ENCODE results near the gene GJC1.

DNA sequence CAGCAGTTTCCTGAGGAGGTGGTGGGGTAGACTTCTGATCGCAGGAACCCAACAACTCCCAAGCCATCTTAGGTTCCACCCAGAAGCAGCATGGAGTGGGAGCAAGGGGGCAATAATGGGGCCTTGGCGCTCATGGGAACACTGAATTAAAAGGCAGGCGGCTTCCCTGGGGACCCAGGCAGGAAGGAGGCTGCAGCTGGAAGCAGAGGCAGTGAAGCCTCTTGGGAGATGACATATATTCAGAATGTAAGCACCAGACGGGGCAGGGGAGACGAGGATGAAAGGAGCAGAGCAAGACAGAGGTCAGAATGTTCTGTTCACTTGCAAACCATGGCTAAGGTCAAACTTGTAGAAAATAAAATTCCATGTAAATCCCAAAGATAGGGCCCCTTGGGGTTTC is 20.5 kb upstream of the GJC1 start:
- TF ChIP-seq, protein P1, sequence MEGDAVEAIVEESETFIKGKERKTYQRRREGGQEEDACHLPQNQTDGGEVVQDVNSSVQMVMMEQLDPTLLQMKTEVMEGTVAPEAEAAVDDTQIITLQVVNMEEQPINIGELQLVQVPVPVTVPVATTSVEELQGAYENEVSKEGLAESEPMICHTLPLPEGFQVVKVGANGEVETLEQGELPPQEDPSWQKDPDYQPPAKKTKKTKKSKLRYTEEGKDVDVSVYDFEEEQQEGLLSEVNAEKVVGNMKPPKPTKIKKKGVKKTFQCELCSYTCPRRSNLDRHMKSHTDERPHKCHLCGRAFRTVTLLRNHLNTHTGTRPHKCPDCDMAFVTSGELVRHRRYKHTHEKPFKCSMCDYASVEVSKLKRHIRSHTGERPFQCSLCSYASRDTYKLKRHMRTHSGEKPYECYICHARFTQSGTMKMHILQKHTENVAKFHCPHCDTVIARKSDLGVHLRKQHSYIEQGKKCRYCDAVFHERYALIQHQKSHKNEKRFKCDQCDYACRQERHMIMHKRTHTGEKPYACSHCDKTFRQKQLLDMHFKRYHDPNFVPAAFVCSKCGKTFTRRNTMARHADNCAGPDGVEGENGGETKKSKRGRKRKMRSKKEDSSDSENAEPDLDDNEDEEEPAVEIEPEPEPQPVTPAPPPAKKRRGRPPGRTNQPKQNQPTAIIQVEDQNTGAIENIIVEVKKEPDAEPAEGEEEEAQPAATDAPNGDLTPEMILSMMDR (IDR thresholded peaks at IDR 0.05): no peak
- no peak for TF ChIP-seq EZH2 (IDR thresholded peaks at IDR 0.05)

Measured in neural progenitor cell (in vitro differentiated cells).